GM21526 (cell line): ENCODE results near the gene MYL10.
"Not testable (repeated sequence)": the region's sequence is repeated elsewhere in the genome, so short reads cannot be mapped to it uniquely, and the experiment has no call there.

Source experiments
- ATAC-seq: cut with Tn5 transposase; IDR thresholded peaks from one replicate; pipeline ENCODE4 v1.9.1; 2021; ENCODE audit warnings: moderate library complexity; ENCODE audit not compliant: unreplicated experiment, low FRiP score

Gene MYL10

GRCh38 chr7:101657171-101657570 is 28.1 kb upstream of the MYL10 start:
- ATAC-seq, result no peak

DNA sequence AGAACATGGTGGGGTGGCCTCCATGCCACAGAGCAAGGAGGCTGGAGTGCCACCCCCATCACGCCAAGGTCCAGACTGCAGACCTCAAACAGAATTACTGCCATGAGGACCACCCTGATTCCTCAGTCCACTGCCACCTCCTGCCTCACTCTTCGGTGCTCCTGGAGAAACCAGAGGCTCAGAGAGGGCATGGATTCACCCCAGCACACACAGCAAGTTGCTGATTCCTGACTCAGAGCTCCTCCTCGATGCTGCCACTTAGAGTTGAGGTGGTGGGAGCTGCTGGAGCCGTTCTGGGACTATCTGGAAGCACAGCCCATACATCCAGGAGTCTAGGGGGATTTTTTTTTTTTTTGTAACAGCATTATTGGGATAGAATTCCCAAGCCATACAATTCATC is 22.0 kb upstream of the MYL10 start:
- ATAC-seq, result no peak

GRCh38 chr7:101650579-101651081 is 21.5 kb upstream of the MYL10 start:
- ATAC-seq, result no peak

GRCh38 chr7:101647876-101648275 is 18.8 kb upstream of the MYL10 start:
- not testable (repeated sequence) for ATAC-seq

- no peak for ATAC-seq
Observed at GRCh38 chr7:101645951-101646350, 16.9 kb upstream of the MYL10 start.

GRCh38 chr7:101644879-101645278 is 15.8 kb upstream of the MYL10 start:
- ATAC-seq, result no peak

GRCh38 chr7:101639127-101639526 is 10.0 kb upstream of the MYL10 start:
- ATAC-seq, result not testable (repeated sequence)

GRCh38 chr7:101636822-101637623 is 7.9 kb upstream of the MYL10 start:
- no peak for ATAC-seq

DNA sequence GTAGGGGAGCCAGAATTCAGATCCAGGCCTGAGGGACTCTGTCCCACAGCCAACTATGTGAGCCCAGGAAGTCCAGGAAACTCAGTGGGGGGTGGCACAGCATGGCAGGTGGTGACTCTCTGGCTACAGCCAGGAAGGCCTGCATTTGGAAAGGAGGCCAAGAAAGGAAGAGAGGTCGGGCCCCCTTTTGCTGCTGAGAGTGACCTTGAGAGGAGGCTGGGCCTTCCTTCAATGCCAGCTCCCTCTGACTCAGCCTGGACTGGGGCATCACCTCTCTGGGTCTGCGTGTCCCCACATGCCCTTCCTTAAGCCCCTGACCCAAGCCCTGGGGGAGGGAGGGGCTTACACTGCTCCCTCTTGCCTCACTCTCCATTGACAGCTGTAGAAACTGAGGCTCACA is 6.4 kb upstream of the MYL10 start:
- no peak for ATAC-seq

DNA sequence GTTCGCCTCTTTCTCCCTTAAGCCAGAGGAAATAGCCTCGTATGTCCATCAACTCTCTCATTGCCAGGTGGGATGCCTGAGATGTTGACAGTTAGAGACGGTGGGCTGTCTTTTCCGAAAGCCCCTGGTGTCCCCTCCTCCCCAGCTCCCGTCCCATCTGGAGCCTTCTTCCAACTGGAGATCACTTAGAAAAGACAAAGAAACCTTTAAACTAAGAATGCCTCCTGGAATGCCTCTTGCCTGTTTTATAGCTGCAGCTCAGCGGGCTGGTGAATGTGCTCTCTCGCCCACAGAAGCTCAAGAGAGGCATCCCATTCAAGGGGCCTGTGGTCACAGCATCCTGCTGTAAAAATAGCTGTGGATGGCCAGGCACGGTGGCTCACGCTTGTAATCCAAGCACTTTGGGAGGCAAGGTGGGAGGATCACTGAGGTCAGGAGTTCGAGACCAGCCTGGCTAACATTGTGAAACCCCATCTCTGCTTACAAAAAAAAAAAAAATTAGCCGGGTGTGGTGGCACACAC is 5.2 kb upstream of the MYL10 start:
- ATAC-seq, result no peak

- no peak for ATAC-seq
Observed at GRCh38 chr7:101633511-101633910, 4.4 kb upstream of the MYL10 start.

GRCh38 chr7:101632641-101633040 is 3.5 kb upstream of the MYL10 start:
- no peak for ATAC-seq

DNA sequence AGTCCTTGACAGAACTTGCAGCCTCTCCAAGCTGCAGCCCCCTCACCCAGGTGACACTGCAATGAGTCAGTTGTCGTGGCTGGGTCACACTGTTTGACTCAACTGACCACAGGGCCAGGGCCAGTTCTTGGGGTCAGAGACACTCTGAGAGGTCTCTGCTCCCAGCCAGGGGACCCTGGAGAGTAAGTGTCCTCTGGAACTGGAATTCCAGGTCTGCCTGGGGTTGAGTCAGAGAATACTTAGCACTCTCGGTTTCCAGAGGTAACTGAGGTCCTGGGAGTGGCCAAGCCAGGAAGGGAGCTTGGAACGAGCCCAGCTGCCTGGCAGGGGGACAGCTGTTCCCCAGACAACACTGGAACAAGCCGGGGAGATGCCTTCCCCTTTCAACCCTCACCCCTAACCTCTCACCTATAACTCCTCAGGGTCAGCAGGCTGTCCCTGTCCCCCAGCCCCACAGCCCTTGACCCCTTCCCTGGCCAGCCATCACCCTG is 2.2 kb upstream of the MYL10 start:
- ATAC-seq, result no peak

GRCh38 chr7:101630591-101630990 is 1.5 kb upstream of the MYL10 start:
- ATAC-seq, result no peak

- ATAC-seq, result no peak
Observed at GRCh38 chr7:101628522-101628921, 574 bp downstream of the MYL10 start.

DNA sequence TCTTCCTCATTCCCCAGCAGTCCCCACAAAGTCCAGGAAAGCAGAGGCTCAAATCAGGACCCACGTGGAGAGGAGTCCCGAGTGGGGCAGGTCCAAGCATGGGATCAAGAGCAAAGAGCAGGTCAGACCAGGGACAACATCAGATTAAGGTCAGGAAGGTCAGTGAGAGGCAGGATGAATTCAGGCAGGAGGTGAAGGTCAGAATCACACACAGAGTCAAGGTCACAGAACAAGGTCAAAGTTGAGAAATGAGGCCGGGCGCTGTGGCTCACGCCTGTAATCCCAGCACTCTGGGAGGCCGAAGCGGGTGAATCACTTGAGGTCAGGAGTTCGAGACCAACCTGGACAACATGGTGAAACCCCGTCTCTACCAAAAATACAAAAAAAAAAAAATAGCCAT is 2.3 kb downstream of the MYL10 start:
- no peak for ATAC-seq

- ATAC-seq, result no peak
Observed at GRCh38 chr7:101626069-101626671, 2.9 kb downstream of the MYL10 start.

DNA sequence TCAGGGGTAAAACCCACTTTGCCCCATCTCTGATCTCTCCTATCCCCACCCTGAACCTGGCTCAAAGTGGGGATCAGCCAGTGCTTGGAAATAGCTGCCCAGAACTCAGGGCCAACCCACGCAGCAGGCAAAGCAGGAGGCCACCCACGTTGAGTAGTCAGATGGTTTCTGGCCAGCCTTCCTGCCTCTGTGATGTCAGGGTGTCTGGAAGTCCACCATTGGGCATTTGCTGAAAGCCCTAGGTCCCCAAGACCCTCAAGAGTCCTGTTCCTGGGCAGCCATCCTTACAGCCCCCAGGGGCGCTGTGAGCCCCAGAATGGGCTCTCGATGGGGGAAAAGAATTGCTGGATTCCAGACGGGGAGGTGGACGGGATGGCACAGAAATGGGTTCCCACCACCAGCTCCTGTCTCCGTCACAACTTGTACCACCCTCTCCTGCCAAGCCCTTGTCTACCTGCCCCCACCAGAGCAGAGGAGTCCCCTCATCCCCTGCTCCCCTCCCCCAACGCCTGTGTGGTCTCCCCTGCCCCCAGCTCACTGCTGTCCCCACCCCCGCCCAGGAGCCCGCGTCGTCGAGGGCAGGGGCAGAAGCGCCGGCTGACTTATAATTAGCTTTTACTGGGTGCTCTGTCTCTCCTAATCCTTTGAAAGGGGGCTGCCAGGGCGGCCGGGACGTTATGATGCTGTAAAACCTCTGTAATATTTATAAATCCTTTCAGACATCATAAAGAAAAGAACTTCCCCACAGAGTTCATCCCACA is 3.9 kb downstream of the MYL10 start:
- ATAC-seq, result no peak

- no peak for ATAC-seq
Observed at GRCh38 chr7:101624246-101625001, 4.7 kb downstream of the MYL10 start.

- no peak for ATAC-seq
Observed at GRCh38 chr7:101622609-101623173, 6.4 kb downstream of the MYL10 start.
